Activated CD4-positive, alpha-beta T cell treated with anti-CD3 and anti-CD28 coated beads, Interleukin-2, amount 50 U/mL, for 48 hours (primary cell): ENCODE results near the gene ADPRS.

ENCODE experiments used
- DNase-seq, 2 experiments: peaks; one replicate each; pipeline ENCODE4 v3.0.0-alpha.2; 2020

ADPRS gene

DNA sequence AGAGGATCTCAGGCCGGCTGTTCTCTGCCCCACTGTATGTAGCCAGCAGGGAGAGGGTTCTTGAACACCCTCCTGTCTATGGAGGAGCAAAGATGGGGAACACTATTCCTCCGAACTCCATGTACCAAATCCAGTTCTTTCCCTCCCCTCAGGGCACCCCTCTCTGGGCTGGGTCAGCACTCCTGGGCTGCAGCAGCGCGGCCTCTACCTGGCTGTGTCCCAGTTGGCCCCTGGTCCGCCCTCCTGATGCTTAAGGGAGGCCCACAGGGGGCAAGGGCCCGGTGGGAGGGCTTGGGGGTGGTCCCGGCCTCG, 471 bp upstream of the ADPRS start:
- no peak for DNase-seq

DNA sequence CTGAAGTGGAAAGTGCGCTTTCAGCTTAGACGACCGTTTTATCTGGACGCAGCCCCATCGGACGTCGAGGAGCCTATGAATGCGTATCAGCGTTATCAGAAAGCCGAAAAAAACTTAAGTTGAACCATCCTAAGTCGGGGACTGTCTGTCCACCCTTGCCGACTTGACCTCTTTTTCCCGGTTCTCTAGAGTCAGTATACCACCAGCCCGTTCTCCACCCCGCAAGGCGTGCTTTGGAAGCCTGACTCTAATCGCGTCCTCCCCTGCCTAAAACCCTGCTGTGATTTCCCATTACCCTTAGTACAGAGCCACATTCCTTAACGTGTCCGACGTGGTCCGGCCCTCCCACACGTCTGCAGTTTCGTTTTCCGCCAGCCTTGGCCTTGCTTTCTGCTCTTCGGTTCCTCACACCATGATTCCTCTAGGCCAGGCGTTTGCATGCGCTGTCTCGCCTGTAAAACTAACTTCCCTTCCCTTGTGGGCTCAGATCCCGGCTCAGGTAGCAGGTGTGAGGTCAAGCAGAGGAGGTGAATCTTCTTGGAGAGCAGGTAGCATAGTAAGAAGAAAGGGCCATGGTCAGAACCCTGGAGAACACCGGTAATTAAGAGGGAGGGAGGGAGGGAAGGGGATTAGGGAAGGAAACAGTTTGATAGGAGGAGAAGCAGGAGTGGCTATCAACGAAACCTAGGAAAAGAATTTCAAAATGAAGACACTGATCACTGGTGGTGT, 865 bp downstream of the ADPRS start:
- DNase-seq: peak; percentile 18 to 28

DNA sequence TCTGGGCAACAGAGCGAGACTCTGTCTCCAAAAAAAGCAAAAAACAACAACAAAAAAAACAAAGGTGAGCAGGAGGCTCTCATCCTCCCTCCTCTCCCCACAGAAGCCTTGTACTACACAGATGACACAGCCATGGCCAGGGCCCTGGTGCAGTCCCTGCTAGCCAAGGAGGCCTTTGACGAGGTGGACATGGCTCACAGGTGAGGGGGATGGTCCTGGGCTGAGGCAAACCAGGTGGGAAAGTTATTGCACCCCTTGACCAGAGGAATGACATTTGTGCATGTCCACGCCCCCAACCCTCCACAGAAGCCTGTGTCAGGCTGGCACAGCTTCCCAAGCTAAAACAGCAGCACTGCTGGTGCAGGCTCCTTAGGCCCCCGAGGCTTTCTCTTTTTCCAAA, 2.4 kb downstream of the ADPRS start:
- no peak for DNase-seq

DNA sequence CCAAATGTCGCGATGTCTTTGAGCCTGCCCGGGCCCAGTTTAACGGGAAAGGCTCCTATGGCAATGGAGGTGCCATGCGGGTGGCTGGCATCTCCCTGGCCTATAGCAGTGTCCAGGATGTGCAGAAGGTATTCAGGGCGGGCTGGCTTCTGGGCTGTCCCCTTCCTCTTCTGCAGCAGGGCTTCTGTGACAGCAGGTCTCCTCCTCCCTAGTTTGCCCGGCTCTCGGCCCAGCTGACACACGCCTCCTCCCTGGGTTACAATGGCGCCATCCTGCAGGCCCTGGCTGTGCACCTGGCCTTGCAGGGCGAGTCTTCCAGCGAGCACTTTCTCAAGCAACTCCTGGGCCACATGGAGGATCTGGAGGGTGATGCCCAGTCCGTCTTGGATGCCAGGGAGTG, 3.0 kb downstream of the ADPRS start:
- DNase-seq: no peak

DNA sequence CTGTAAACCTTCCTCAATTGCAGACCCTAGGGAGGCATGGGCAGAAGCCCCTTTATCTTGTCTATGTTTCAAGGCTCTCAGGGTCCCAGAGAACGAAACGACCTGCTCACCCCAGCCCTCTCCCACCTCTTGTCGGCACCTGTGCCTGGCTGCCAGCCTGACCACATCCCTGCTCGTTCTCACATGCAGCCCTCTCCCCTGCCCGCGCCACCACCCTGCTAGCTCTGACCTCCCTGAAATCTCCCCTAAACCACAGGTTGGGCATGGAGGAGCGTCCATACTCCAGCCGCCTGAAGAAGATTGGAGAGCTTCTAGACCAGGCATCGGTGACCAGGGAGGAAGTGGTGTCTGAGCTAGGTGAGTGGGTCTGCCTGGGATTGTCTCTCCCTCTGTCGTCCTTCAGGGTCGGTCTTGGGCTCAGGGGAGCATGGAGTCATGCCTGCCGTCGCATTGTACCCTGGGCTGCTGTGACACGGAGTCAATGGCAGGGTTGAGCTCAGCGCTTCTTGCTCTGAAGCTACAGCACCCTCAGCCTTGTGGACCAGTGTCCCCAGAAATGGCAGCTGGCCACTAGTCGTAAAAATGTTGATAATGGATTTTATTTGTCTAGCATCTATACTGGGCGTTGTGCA, 3.6 kb downstream of the ADPRS start:
- no peak for DNase-seq

DNA sequence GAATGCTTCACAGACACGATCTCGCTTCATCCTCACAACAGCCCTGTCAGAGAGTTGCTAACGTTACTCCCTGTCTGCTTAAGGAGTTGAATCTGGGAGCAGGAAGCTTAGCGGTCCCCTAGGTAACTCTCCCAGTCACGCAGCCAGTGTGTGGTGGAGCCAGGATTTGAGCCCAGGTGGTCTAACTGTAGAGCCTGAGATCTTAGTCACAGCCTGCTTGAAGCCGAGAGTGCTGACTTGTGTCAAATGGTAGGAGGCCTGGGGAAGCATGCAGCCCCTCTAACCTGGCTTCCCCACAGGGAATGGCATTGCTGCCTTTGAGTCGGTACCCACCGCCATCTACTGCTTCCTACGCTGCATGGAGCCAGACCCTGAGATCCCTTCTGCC, 4.1 kb downstream of the ADPRS start:
- no peak for DNase-seq

DNA sequence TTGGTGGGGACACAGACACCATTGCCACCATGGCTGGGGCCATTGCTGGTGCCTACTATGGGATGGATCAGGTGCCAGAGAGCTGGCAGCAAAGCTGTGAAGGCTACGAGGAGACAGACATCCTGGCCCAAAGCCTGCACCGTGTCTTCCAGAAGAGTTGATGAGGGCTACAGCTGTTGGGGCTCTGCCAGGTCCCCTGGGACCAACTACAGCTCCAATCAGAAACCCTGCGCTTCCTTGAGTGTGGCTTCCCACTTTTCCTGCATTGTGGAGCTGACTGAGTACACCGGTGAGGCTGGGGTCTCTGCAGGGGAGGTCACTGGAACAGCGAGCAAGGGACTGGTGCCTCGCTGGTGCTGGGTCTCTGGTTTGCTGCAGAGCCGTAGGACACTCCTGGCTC, 4.5 kb downstream of the ADPRS start:
- no peak for DNase-seq

DNA sequence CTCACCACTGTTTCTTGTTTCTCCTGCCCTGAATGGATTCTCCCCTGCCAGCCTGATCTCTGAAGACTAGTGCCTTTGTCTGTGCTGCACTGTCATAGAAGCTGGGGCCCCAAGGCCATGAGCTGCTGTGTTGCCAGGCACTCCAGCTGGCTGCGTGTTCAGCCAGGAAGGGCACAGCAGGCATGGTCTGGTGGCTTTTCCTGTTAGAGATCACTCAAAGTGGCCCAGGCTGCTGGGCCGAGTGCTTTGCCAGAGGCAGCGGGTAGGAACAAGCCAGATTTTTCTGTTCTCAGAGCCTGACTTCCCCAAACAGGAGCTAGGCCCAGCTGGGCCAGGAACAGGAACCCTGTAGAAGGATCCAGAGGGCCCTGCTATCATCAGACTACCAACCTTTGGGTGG, 5.2 kb downstream of the ADPRS start:
- no peak for DNase-seq

DNA sequence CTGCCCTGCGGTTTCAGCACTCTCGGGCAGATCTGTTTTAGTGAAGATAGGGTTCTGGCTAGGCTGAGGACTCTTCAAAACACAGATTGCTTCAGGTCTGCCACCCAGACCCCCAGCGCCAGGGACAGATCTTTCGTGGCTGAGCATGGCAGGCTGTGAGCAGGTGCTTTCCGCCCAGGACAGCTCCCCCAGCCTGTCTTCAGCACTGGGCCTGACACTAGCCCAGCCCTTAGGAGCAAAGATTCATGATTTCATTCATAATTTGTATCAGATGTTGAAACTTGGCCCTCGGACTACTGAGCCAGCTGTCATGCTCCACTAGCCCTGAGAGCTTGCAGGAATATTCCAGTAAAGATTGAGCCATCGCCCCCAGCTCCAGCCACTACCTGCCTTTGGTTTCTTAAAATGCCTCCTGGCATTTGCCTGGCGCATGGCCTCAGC, 5.9 kb downstream of the ADPRS start:
- DNase-seq: no peak

DNA sequence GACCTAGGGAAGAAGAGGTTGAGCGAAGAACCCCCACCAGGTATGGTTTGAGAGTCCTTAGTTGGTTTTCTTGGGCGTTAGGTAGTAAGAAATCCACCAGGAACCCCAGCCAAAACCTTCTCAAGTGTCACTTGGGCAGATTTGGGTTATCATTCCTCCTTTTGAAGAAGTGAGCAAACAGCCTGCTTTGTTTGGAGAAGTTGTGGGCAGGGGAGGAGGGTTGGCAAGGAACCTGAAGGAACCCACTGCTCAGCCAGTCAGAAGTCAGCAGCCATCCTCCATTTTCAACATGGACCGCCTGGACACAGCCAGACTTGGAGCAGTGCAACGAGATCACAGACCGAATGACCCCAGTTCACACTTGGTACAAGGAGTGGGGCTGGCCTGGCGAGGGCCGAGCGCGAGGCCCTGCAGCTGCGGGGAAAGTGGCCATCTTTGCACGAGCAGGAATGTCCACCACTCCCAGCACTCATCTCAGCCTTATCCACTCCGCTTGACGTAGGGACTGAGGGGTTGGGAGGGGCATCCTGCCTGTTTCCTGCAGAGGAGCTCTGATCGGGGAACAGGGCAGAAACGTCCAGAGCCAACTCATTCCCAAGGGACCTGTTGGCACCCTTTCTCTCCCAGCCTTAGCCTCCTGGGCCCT, 7.2 kb downstream of the ADPRS start:
- no peak for DNase-seq

DNA sequence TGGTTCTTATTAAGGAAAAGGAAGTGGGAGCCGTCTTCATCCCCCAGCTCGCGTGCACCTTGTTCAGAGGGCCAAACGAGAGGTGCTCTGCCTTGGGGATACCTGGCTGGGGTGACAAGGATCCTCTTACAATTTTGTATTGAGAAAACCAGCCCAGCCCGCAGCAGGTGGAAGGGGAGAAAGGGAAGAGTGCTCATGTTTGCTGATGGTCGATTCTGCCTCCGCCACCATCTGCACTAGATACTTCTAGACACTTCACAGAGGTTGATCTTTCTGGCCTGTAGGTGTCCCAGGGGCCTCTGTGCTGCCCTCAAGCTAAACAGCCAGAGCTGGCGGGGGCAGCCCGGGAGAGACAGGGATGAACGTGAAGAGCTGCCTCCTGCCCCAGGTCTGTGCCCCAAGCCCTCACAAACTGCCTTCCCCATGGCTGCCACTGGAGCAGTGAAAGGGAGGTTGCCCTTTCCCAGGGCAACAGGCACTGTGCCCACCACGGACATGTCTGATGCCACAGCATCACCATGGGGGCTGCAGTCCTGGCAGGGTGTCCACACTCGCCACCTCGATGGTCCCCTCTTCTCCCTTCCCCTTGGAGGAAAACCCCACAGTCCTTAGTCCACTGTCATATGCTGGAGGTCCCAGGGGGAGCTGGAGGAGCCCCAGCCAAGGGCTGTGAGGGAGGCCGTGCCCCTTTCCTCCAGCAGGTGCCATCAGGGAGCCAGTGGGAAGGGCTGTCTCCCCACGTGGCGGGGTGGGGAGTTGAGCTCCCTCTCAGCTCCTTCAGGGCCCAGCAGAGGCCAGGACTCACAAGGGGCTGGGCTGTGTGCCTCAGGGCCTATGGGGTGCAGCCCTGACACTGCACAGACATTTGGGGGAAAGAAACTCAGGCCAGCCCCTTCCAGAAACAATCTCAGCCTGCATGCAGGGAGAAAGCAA, 8.1 kb downstream of the ADPRS start:
- no peak for DNase-seq

DNA sequence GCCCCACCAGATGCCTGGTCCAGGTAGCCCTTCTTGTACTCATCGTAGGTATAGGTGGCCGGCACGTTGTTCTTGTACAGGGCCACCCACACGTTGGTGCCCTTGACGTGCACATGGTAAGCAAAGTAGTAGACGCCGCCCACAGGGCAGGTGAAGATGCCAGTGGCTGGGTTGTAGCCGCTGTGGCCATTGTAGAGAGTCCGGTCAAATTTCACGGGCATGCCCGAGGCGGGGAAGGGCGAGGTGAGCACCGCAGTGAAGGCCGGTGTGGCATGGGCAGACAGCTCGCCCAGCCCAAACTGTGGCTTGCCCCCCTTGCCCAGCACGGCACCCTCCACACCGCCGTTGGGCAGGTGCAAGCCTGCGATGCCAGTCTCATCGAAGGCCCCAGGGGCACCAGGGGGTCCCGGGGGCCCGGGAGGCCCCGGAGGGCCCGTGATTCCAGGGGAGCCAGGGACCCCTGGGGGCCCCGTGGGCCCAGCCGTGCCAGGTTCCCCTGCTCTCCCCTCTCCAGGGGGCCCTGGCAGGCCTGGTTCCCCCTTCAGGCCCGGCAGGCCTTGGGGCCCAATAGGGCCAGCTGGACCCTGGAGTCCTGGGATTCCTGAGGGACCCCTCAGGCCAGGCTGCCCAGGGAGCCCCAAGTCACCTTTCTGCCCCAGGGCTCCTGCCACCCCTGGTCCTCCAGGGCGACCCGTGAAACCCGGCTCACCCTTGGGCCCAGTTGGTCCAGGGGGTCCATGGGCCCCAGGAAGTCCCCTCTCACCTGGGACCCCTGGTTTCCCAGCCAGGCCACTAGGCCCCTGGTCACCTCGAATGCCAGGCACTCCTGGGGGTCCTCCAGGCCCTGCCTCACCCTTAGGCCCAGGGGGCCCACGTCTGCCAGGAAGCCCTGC, 9.2 kb downstream of the ADPRS start:
- no peak for DNase-seq

DNA sequence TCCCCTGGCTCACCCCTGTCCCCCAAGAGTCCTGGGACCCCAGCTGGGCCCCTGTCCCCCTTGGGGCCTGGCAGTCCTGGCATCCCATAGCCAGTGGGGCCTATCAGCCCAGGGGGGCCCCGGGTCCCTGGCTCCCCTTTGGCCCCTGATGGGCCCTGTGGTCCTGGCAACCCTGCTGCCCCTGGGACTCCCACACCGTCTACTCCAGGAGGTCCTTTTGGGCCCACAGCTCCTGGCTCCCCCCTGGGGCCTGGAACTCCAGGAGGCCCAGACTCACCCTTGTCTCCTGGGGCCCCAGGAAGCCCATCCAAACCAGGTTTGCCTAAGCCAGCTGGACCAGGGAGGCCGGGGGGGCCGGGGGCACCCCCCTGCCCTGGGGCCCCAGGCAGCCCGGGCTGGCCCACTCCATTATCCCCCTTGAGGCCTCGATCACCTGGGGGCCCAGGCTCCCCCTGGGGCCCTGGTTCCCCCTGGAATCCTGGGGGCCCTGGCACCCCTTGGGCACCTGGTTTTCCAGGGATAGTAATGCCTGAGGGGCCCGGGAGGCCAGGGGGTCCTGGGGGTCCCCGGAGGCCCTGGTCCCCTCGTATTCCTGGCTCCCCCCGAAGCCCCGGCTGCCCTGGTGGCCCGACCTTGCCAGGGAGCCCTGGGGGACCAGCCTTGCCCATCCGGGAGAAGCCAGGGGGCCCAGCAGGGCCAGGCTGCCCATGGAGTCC, 10.1 kb downstream of the ADPRS start:
- DNase-seq: no peak

DNA sequence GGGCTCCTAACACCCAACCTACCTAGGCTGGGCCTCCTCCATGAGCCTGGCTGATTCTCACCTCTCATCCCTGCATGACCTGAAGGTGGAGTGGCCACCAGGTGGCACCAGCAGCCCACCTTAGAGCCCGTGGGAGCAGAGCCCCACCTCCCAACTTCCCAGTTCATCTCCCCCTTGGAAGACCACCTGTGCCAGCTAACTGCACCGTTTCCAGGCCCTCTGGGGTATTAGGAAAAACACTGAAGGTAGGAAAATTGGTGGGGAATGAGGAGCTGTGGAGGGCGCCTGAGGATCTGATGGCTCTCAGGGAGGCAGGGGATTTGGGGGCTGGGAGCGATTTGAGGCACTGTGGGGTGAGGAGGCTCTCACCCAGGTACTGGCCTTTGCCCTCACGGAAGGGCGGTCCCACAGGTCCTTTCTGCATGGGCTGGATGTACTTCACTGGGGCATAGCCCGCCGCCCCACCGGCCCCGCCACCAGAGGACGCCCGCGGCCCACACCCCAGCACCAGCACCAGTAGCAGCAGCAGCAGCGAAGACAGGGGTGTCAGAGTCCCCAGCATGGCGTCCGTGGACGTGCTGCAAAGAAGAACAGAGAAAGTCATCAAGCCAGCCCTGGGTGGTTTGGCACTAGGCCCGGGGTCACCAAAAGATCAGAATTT, 11.1 kb downstream of the ADPRS start:
- peak; percentile 83 to 85 for DNase-seq

DNA sequence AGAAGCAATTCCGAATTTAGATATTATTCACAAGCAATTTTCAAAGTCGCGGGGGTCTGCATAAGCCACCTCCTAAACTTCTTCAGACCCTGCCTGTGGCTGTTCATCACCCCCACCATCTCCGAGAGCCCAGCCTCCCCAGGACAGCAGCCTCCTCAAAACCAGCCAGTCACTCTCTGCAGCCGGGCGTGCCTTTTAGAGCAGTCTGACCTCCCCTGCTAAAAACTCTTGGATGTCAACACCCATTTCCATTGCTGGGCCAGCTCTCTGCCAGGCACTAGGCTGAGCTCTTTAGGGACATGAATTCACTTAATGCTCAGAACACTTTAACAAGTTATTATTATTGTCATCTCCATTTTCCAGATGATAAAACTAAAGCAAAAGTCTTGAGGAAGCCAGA, 11.7 kb downstream of the ADPRS start:
- no peak for DNase-seq

DNA sequence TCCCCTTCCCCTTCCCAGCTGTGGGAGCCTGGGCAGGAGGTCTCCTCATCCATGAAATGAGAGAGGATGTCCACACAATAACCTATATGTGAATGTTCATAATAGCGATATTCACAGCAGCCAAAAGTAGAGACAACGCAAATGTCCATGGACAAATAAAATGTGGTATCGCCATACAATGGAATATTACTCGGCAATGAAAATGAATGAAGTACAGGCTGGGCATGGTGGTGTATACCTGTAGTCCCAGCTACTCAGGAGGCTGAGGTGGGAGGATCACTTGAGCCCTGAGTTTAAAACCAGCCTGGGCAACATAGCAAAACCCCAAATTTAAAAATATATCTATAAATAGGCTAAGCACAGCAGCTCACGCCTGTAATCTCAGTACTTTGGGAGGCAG, 12.9 kb downstream of the ADPRS start:
- no peak for DNase-seq

DNA sequence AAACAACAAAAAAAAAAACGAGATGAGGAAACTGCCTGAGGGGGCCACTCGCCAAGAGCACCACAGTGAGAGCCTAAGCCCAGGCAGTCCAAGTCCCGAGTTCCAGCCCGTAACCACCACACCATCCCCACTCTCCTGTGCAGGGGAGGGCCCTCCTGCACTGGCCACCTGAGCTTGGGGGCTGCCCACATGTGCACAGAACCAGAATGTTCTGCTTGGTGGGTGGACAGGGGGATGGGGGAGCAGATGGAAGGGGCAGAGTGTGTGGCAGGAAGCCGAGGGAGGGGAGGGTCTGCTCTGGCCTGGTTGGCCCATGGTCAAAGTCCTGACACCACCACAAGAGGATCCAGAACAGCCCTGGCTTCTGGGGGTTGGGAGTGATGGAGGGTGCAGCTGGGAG, 17.6 kb downstream of the ADPRS start:
- DNase-seq: no peak

DNA sequence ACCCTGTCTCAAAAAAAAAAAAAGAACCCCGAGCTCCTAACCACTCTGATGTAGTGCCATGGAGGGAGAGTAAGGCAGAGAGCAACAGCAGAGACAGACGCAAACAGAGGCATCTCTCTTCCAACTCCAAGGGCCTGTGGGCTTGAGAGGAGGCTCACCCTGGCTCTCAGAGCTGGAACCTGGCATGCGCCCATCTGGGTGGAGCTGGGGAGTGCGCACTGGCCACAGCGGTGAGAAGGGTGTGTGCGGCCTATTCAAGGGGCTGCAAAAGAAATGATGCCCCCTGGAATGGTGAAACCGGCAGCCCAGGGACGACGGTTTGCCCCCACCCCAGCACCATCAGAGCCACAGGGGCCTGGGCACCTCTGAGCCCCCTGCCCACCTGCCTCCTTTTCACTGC, 18.7 kb downstream of the ADPRS start:
- no peak for DNase-seq

DNA sequence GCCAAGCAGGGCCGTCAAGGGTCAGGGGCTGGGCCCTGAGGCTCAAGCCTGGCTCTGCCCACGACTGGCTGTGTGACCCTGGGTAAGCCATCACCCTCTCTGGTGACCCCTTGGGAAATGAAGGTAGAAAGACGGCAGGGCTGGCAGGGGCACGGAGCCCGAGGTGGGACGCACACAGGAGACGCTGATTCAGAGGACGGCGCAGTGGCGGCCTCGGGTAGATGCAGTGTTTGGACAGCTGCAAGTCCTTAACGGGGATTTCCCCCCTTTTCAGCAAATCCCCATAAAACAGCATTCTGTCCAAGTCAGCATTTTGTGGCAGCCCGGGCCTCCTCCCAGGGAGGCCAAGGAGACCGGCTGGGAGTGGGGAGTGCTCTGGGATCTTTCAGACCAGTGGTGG, 19.6 kb downstream of the ADPRS start:
- DNase-seq: no peak

DNA sequence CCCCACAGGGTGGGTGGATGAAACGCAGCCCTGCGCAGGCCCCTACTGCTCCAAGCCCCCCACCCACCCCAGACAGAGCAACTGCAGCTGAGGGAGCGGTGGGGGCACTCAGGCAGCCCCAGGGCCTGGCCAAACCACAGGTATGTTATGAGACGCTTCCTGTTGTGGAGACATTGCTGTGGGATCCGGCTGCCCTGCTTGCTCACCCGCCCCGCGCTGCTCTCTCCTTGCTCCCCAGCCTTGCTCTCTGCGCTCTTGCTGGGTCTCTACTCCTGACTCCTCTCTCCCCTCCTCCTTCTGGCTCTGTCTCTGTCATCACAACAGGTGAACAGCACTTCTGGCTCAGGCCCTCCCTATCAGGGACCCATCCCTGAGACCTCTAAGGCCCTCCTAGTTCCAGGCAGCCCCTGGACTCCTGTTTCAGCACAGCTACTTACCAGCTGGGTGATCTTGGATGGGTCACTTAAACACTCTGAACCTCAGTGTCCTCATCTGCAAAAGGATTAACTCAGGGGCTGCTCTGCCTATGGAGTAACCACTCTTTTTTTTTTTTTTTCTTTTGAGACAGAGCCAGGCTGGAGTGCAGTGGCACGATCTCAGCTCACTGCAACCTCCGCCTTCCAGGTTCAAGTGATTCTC, 20.5 kb downstream of the ADPRS start:
- DNase-seq: peak; percentile 25 to 38

DNA sequence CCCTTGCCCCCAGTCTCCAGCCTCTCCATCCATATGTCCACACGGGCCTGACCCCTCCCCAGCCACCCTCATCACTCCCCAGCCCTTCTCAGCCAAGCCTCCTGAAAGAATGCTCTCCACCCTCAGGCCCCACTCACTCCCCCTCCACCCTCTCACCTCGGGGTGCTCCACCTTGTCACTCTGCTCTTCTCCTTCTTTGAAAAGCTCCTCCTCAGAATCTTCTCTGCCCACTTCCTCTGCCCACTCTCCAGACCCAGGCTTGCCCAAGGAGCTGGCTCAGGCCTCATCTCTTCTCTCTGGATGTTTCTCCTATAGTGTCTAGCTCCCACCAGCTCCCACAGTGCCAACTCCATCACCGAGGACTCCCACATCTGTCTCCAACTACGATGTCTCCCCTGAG, 22.5 kb downstream of the ADPRS start:
- no peak for DNase-seq
